Loucy (cell line): ENCODE measurements around the gene CDC26.
"Not testable (repeated sequence)": the region's sequence is repeated elsewhere in the genome, so short reads cannot be mapped to it uniquely, and the experiment has no call there.

Experiments used
- H2AFZ ChIP-seq: fragments of 200-600 bp; sonication (generic); 2 replicates; pipeline ENCODE4 v1.6.0; 2016; ENCODE audit warnings: antibody characterized with exemption, mild to moderate bottlenecking, low read length, moderate library complexity
- H3F3A ChIP-seq: fragments of 200-600 bp; 2 replicates; pipeline ENCODE4 v1.6.0; 2016; ENCODE audit warnings: antibody characterized with exemption, low read depth, mild to moderate bottlenecking
- H3K27me3 ChIP-seq: fragments of 200-600 bp; sonication (generic); 2 replicates; pipeline ENCODE4 v1.6.1; 2014; ENCODE audit warnings: low read length, mild to moderate bottlenecking; ENCODE audit not compliant: insufficient read depth, poor library complexity, severe bottlenecking
- H3K36me3 ChIP-seq: fragments of 200-600 bp; sonication (generic); 2 replicates; pipeline ENCODE4 v1.6.1; 2016; ENCODE audit warnings: low read length; ENCODE audit not compliant: insufficient read depth
- H3K4me1 ChIP-seq: fragments of 200-600 bp; sonication (generic); 2 replicates; pipeline ENCODE4 v1.5.1; 2014; ENCODE audit warnings: low read length, mild to moderate bottlenecking; ENCODE audit not compliant: insufficient read depth, poor library complexity, severe bottlenecking
- H3K4me2 ChIP-seq: fragments of 200-600 bp; sonication (generic); 2 replicates; pipeline ENCODE4 v1.6.0; 2014; ENCODE audit warnings: antibody characterized with exemption, low read length, low read depth, mild to moderate bottlenecking; ENCODE audit not compliant: poor library complexity, severe bottlenecking
- H3K4me3 ChIP-seq: fragments of 200-600 bp; sonication (generic); 2 replicates; pipeline ENCODE4 v1.5.1; 2014; ENCODE audit warnings: low read length, mild to moderate bottlenecking, mixed read lengths; ENCODE audit not compliant: poor library complexity, severe bottlenecking
- H3K79me2 ChIP-seq: fragments of 200-600 bp; sonication (generic); 2 replicates; pipeline ENCODE4 v1.6.1; 2014; ENCODE audit warnings: low read length; ENCODE audit not compliant: insufficient read depth
- H3K9ac ChIP-seq: fragments of 200-600 bp; sonication (generic); 2 replicates; pipeline ENCODE4 v1.6.0; 2014; ENCODE audit warnings: mild to moderate bottlenecking, low read depth, low read length, moderate library complexity; ENCODE audit not compliant: poor library complexity, severe bottlenecking
- H3K9me2 ChIP-seq: fragments of 200-600 bp; sonication (generic); replicated peaks from 2 replicates; pipeline ENCODE4 v1.6.1; 2016; ENCODE audit warnings: low read depth, low read length, mixed read lengths
- H3K9me3 ChIP-seq: fragments of 200-600 bp; sonication (generic); 2 replicates; pipeline ENCODE4 v1.6.1; 2014; ENCODE audit warnings: mild to moderate bottlenecking, antibody characterized with exemption, low read length, low read depth; ENCODE audit not compliant: insufficient read depth
- H4K20me1 ChIP-seq: fragments of 200-600 bp; sonication (generic); 2 replicates; pipeline ENCODE4 v1.6.0; 2014; ENCODE audit warnings: antibody characterized with exemption, low read length, mild to moderate bottlenecking; ENCODE audit not compliant: insufficient read depth, poor library complexity, severe bottlenecking
- CTCF ChIP-seq: fragments of 200-600 bp; sonication (generic); conservative IDR thresholded peaks from 2 replicates; pipeline ENCODE4 v1.5.1; 2014; ENCODE audit warnings: mild to moderate bottlenecking, antibody characterized with exemption, low read length
- EZH2phosphoT487 ChIP-seq: fragments of 200-600 bp; IDR thresholded peaks from 2 replicates; pipeline ENCODE4 v1.6.1; 2018; ENCODE audit warnings: antibody characterized with exemption, mild to moderate bottlenecking, moderate library complexity, borderline replicate concordance

The CDC26 gene

DNA sequence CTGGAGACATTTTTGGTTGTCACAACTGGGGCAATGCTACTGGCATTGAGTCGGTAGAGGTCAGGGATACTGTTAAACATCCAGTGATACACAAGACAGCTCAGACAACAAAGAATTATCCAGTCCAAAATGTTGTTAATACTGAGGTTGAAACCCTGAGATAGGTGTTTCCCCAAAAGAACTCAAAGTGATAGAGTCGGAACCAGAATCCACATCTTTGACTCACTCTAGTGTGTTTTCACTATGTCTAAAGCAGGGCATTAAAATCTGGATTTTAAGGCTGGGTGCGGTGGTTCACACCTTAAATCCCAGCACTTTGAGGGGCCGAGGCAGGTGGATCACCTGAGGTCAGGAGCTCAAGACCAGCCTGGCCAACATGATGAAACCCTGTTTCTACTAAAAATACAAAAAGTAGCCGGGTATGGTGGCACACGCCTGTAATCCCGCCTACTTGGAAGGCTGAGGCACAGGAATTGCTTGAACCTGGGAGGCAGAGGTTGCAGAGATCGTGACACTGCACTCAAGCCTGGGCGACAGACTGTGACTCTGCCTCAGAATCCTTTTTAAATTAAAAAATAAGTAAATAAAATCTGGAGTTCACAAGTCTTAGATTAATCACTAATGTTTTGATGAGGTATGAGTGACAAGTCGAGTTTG is 37.0 kb downstream of the CDC26 start:
- H3K79me2 ChIP-seq: no peaks in the 10 kb centered on the region
- no peak overlapping the region for H3K9ac ChIP-seq
- H3K9me2 ChIP-seq: no peaks in the 10 kb centered on the region
- no peaks in the 10 kb centered on the region for H3K27me3 ChIP-seq
- peaks cover 4% of the 10 kb centered on the region for H3K4me1 ChIP-seq
- H3K9me3 ChIP-seq: no peaks in the 10 kb centered on the region
- TF ChIP-seq EZH2phosphoT487 (no peak), CTCF (no peak)
- no peaks in the 10 kb centered on the region for H4K20me1 ChIP-seq
- no peak overlapping the region for H2AFZ ChIP-seq
- H3K4me3 ChIP-seq: no peak overlapping the region
- no peaks in the 10 kb centered on the region for H3F3A ChIP-seq
- H3K4me2 ChIP-seq: no peak overlapping the region
- H3K36me3 ChIP-seq: no peaks in the 10 kb centered on the region

- no peak overlapping the region for H2AFZ ChIP-seq
- no peaks in the 10 kb centered on the region for H4K20me1 ChIP-seq
- H3F3A ChIP-seq: no peaks in the 10 kb centered on the region
- no peaks in the 10 kb centered on the region for H3K27me3 ChIP-seq
- TF ChIP-seq EZH2phosphoT487: no peak
- no peak for TF ChIP-seq CTCF
- no peak overlapping the region for H3K4me3 ChIP-seq
- no peak overlapping the region for H3K9ac ChIP-seq
- H3K4me2 ChIP-seq: no peak overlapping the region
- no peaks in the 10 kb centered on the region for H3K9me2 ChIP-seq
- H3K36me3 ChIP-seq: no peaks in the 10 kb centered on the region
- H3K4me1 ChIP-seq: peaks cover 12% of the 10 kb centered on the region
- no peaks in the 10 kb centered on the region for H3K79me2 ChIP-seq
- H3K9me3 ChIP-seq: no peaks in the 10 kb centered on the region
Observed at GRCh38 chr9:113237026-113237425, 38.3 kb downstream of the CDC26 start.

- H4K20me1 ChIP-seq, H3F3A ChIP-seq, H3K27me3 ChIP-seq, H2AFZ ChIP-seq, H3K4me2 ChIP-seq, H3K9me3 ChIP-seq, H3K9me2 ChIP-seq, H3K4me3 ChIP-seq, H3K9ac ChIP-seq, H3K79me2 ChIP-seq, H3K36me3 ChIP-seq: not testable (repeated sequence)
- peaks cover 12% of the 10 kb centered on the region for H3K4me1 ChIP-seq
Observed at GRCh38 chr9:113235701-113236255, 39.6 kb downstream of the CDC26 start.

DNA sequence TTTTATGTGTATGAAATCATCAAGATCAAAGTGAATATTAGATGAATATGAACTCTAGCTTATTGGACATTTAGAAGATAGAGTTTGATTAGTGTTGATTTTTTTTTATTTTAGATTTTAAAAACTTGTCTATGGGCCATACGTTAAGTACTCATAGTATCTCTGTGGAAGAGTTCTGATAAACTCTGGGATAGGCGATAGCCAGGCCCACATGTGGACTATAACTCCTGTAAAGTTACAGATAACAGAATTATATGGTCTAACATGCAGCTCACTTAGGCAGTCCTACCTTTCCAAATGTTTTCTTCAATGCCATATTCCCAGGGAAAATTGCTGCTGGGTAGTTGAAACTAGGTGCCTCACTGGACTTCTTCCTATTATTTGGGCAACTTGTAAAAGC is 43.7 kb downstream of the CDC26 start:
- Histone ChIP-seq H3K4me2 (no peak overlapping the region), H3K79me2 (no peaks in the 10 kb centered on the region), H3F3A (no peaks in the 10 kb centered on the region), H3K4me1 (peaks cover 31% of the 10 kb centered on the region), H3K4me3 (no peak overlapping the region), H3K9ac (no peak overlapping the region), H3K36me3 (no peaks in the 10 kb centered on the region), H3K9me3 (no peaks in the 10 kb centered on the region), H3K27me3 (no peaks in the 10 kb centered on the region), H2AFZ (no peak overlapping the region), H4K20me1 (no peaks in the 10 kb centered on the region), H3K9me2 (no peaks in the 10 kb centered on the region)
- TF ChIP-seq EZH2phosphoT487 (no peak), CTCF (no peak)
